ENCODE results near the gene GNA12. TPM values are rescaled to one million over a fixed set of nuclear protein-coding genes. Genes with fewer than 3 reads are reported as not detected.

GNA12 gene
- total and polyA plus RNA-seq, 2 experiments from 2014 or later, result 11.2 to 13.8 TPM

DNA sequence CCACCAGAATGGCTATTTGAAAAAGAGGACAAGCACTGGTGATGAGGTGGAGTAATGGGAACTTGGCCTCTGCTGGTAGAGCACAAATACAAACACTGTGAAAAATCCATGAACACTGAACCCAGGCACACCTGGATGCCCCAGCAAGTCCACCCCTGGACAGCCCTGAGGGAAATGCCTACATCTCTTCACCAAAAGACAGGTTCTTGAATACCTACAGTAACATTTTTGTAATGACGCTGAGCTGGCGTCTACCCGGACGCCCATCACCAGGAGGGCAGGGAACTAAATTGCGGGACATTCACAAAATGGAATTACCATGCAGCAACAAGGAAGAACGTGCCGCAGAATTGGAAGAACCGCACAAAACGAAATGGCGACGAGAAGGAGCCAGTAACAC, 70.5 kb downstream of the GNA12 start:
- Histone ChIP-seq H3F3A (ENCODE audit: insufficient read depth) (no peaks in the 10 kb centered on the region), H3K27ac (no peak overlapping the region), H3K4me1 (ENCODE audit: insufficient read depth) (0 out of 2 replicates have a peak, but pooled peaks cover 4% of the 10 kb centered on the region), H2AFZ (no peak overlapping the region), H3K79me2 (ENCODE audit: insufficient read depth) (peaks cover 57% of the 10 kb centered on the region), H3K4me3 (no peak overlapping the region), H3K9me2 (ENCODE audit: insufficient read depth) (no peaks in the 10 kb centered on the region), H3K9me3 (ENCODE audit: low read depth) (no peaks in the 10 kb centered on the region), H3K36me3 (ENCODE audit: low read depth) (no peaks in the 10 kb centered on the region), H4K20me1 (ENCODE audit: insufficient read depth) (no peaks in the 10 kb centered on the region), H3K9ac (no peak overlapping the region), H3K4me2 (ENCODE audit: unreplicated experiment) (no peak overlapping the region), H3K27me3 (replicated peaks; ENCODE audit: insufficient read depth) (no peaks in the 10 kb centered on the region)
- WGBS, 2 experiments (ENCODE audit: low coverage in 1 of 2, low lambda C conversion rate in 2 of 2, missing lambda C conversion rate in 2 of 2), result 97% methylated on average over 11 of the region's 11 CpGs
- in situ Hi-C loops (cut with MboI), result no loop called here
- TF ChIP-seq EZH2phosphoT487 (IDR thresholded peaks at IDR 0.05; ENCODE audit: insufficient read depth, low read depth), result no peak
- TF ChIP-seq EZH2 (IDR thresholded peaks at IDR 0.05; ENCODE audit: insufficient read depth, poor library complexity, severe bottlenecking), result no peak
- DNase-seq, result no peak

DNA sequence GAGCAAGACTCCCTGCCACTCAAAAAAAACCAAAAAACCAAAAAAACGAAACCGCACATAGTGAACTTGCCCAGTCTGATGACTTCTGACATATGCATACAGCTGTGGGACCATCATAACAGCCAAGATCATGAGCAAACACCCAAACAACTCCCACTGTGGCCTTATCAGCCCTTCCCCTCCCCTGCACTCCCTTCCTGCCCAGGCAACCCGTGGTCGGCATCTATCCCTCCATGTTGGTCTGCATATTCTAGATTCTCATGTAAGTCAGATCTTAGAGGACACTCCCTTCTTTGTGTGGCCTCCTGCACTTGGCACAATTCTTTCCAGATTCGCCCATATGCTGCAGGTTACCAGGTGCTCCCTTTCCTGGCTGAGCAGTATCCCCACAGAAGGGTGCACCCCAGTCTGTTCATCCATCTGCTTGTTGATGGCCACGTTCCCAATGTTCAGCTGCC, 72.8 kb downstream of the GNA12 start:
- Histone ChIP-seq H2AFZ (no peak overlapping the region), H4K20me1 (ENCODE audit: insufficient read depth) (no peaks in the 10 kb centered on the region), H3K79me2 (ENCODE audit: insufficient read depth) (peaks cover 78% of the 10 kb centered on the region), H3K9ac (no peak overlapping the region), H3K27ac (no peak overlapping the region), H3K36me3 (ENCODE audit: low read depth) (no peaks in the 10 kb centered on the region), H3K9me3 (ENCODE audit: low read depth) (no peaks in the 10 kb centered on the region), H3F3A (ENCODE audit: insufficient read depth) (no peaks in the 10 kb centered on the region; the same call in 1 of the 2 replicates), H3K4me3 (no peak overlapping the region), H3K4me2 (ENCODE audit: unreplicated experiment) (no peak overlapping the region), H3K9me2 (ENCODE audit: insufficient read depth) (no peaks in the 10 kb centered on the region), H3K4me1 (ENCODE audit: insufficient read depth) (no peaks in the 10 kb centered on the region), H3K27me3 (replicated peaks; ENCODE audit: insufficient read depth) (no peaks in the 10 kb centered on the region)
- DNase-seq, result no peak
- in situ Hi-C loops (cut with MboI), result no loop called here
- TF ChIP-seq EZH2 (IDR thresholded peaks at IDR 0.05; ENCODE audit: insufficient read depth, poor library complexity, severe bottlenecking) (no peak), EZH2phosphoT487 (IDR thresholded peaks at IDR 0.05; ENCODE audit: insufficient read depth, low read depth) (no peak)
- WGBS, 2 experiments (ENCODE audit: low coverage in 1 of 2, low lambda C conversion rate in 2 of 2, missing lambda C conversion rate in 2 of 2), result 97 to 100% methylated on average over 6 of the region's 6 CpGs

DNA sequence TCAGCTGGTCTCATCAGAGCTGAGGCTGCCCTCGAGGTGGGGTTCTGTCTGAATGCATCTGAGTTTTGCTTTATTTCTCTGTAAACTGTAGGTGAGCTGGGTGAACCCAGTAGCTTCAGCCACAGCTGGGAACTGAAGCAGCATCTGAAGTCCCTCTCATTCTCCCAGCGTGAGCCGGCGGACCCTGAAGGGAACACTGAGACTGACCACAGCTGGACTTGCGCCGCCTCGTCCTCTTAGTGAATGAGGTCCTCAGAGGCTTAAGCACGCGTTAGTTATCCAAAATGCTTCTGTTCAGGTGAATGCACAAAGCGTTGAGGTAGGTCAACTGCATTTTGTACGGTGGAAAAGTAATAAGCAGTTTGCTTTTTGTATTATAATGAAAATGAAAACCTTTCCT, 79.5 kb downstream of the GNA12 start:
- Histone ChIP-seq H3K79me2 (ENCODE audit: insufficient read depth) (peaks cover 64% of the 10 kb centered on the region), H3K4me2 (ENCODE audit: unreplicated experiment) (no peak overlapping the region), H3K27me3 (replicated peaks; ENCODE audit: insufficient read depth) (no peaks in the 10 kb centered on the region), H3K27ac (no peak overlapping the region), H3F3A (ENCODE audit: insufficient read depth) (peaks cover 1% of the 10 kb centered on the region; the same call in 1 of the 2 replicates), H3K9me3 (ENCODE audit: low read depth) (no peaks in the 10 kb centered on the region), H3K9me2 (ENCODE audit: insufficient read depth) (no peaks in the 10 kb centered on the region), H4K20me1 (ENCODE audit: insufficient read depth) (no peaks in the 10 kb centered on the region), H3K4me1 (ENCODE audit: insufficient read depth) (peaks cover 25% of the 10 kb centered on the region), H3K4me3 (no peak overlapping the region), H3K36me3 (ENCODE audit: low read depth) (no peaks in the 10 kb centered on the region), H3K9ac (no peak overlapping the region), H2AFZ (no peak overlapping the region)
- TF ChIP-seq EZH2phosphoT487 (IDR thresholded peaks at IDR 0.05; ENCODE audit: insufficient read depth, low read depth) (no peak), EZH2 (IDR thresholded peaks at IDR 0.05; ENCODE audit: insufficient read depth, poor library complexity, severe bottlenecking) (no peak)
- in situ Hi-C loops (cut with MboI), result no loop called here
- 98 to 99% methylated on average over 10 to 11 of the region's 11 CpGs for WGBS, 2 experiments (ENCODE audit: low coverage in 1 of 2, low lambda C conversion rate in 2 of 2, missing lambda C conversion rate in 2 of 2)
- no peak for DNase-seq

DNA sequence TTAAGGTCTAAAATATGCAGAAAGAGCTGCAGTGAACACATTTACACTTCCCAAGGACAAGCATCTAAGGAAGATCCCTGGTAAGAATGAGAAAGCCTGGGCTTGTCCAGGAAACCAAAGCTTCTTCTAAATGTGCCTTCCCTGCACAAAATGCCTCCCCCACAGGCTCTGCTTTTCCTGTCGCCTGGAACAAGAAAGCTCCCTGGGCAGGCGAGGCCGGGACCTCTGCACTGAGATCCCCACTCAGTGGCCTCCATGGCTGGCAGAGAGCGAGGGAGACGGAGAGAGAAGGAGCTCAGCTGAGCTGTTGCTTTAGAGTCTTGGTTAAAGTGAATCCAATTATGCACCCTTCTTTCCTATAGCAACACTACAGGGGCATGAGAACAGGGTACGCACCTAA, 80.5 kb downstream of the GNA12 start:
- Histone ChIP-seq H3K9ac (peak overlapping the region; percentile 59), H3K4me1 (ENCODE audit: insufficient read depth) (peaks cover 34% of the 10 kb centered on the region), H4K20me1 (ENCODE audit: insufficient read depth) (no peaks in the 10 kb centered on the region), H3K9me2 (ENCODE audit: insufficient read depth) (no peaks in the 10 kb centered on the region), H3K79me2 (ENCODE audit: insufficient read depth) (peaks cover 60% of the 10 kb centered on the region), H3K9me3 (ENCODE audit: low read depth) (no peaks in the 10 kb centered on the region), H3K36me3 (ENCODE audit: low read depth) (no peaks in the 10 kb centered on the region), H2AFZ (peak overlapping the region; percentile 30; the same call in 1 of the 2 replicates), H3K27ac (peak overlapping the region; percentile 74), H3K4me2 (ENCODE audit: unreplicated experiment) (peak overlapping the region; percentile 43), H3F3A (ENCODE audit: insufficient read depth) (peaks cover 10% of the 10 kb centered on the region), H3K4me3 (peak overlapping the region; percentile 41), H3K27me3 (replicated peaks; ENCODE audit: insufficient read depth) (no peaks in the 10 kb centered on the region)
- in situ Hi-C loops (cut with MboI), result no loop called here
- TF ChIP-seq EZH2 (IDR thresholded peaks at IDR 0.05; ENCODE audit: insufficient read depth, poor library complexity, severe bottlenecking), result no peak
- no peak for TF ChIP-seq EZH2phosphoT487 (IDR thresholded peaks at IDR 0.05; ENCODE audit: insufficient read depth, low read depth)
- no peak for DNase-seq
- 67 to 77% methylated on average over 6 of the region's 6 CpGs for WGBS, 2 experiments (ENCODE audit: low coverage in 1 of 2, low lambda C conversion rate in 2 of 2, missing lambda C conversion rate in 2 of 2)

Measured in GM23248 (cell line).